Sigmoid colon (tissue), 7 donors: ENCODE measurements around the gene TWNK. TPM values are rescaled to one million over a fixed set of nuclear protein-coding genes. Genes with fewer than 3 reads are reported as not detected.

Source experiments
- DNase-seq: peaks from one replicate; pipeline ENCODE4 v3.0.0-alpha.2; 2019
- H3K27ac ChIP-seq, 4 donors: fragments of 200-600 bp; sonication (generic); one replicate each; pipeline ENCODE4 v1.5.1; 2016 to 2019; ENCODE audit warnings: mild to moderate bottlenecking in 1 of 4
- H3K27me3 ChIP-seq, 3 donors: fragments of 200-600 bp; sonication (generic); one replicate each; pipeline ENCODE4 v1.5.1; 2019; ENCODE audit warnings: mild to moderate bottlenecking in 1 of 3
- H3K36me3 ChIP-seq, 4 donors: fragments of 200-600 bp; sonication (generic); one replicate each; pipeline ENCODE4 v1.5.1; 2016 to 2019
- H3K4me1 ChIP-seq, 4 donors: fragments of 200-600 bp; sonication (generic); one replicate each; pipeline ENCODE4 v1.5.1; 2017 to 2019
- H3K4me3 ChIP-seq, 4 donors: fragments of 200-600 bp; sonication (generic); one replicate each; pipeline ENCODE4 v1.5.1; 2017 to 2019; ENCODE audit warnings: mild to moderate bottlenecking in 2 of 4, moderate library complexity in 1 of 4
- H3K9me3 ChIP-seq, 4 donors: fragments of 200-600 bp in 3 of 4; sonication (generic) in 3 of 4; one replicate each; pipeline versions ENCODE4 v1.5.1 to v1.6.1; 2013 to 2019
- CTCF ChIP-seq, 4 experiments: fragments of 450-650 bp in 3 of 4; fragments of 200-600 bp in 1 of 4; IDR thresholded peaks; one replicate each; pipeline ENCODE4 v1.5.1; 2016 to 2019; ENCODE audit warnings: antibody characterized with exemption in 4 of 4, mild to moderate bottlenecking in 3 of 4, moderate library complexity in 2 of 4
- EP300 ChIP-seq, 4 donors: sonication (generic); formaldehyde crosslinking; IDR thresholded peaks; one replicate each; pipeline ENCODE4 v1.6.1; 2017; ENCODE audit warnings: antibody characterized with exemption in 4 of 4
- POLR2A ChIP-seq, 2 donors: fragments of 450-650 bp; IDR thresholded peaks; one replicate each; pipeline ENCODE4 v1.6.1; 2016; ENCODE audit warnings: antibody characterized with exemption in 2 of 2, mild to moderate bottlenecking in 2 of 2, moderate library complexity in 2 of 2
- POLR2AphosphoS5 ChIP-seq, 4 donors: sonication (generic); formaldehyde crosslinking; IDR thresholded peaks; one replicate each; pipeline ENCODE4 v1.6.1; 2017; ENCODE audit warnings: antibody characterized with exemption in 4 of 4
- WGBS, 2 donors: extraction: QIAGEN DNeasy Blood & Tissue Kit; methylation state at CpG; one replicate each; pipeline ENCODE4 v1.1.7; 2013; 5-methylcytosine and 5-hydroxymethylcytosine counted together
- intact Hi-C: fragments of 100-400 bp; cut with DNase I; formaldehyde crosslinking; loops from one replicate; pipeline ENCODE4 v1.15.1; 2023
- polyA plus RNA-seq, 3 donors: library from polyadenylated mRNA; stranded (reverse); fragments of 200-250 nt; gene quantifications; one replicate each; pipeline ENCODE4 v1.2.3, GENCODE V29; 2013
- total RNA-seq, 4 donors: library from RNA; depleted of rRNA; stranded (reverse); fragments of >200 nt; gene quantifications; one replicate each; pipeline ENCODE4 v1.1.0, GENCODE V29; 2016
- donor health status: healthy with polysubstance abuse.
- donor health status: Bipolar disorder and iron deficiency.
- donor health status: healthy.

TWNK gene
- total and polyA plus RNA-seq, 7 donors, result 2.4 to 9.0 (median 3.9) TPM

- Histone ChIP-seq H3K36me3 (peaks cover 10 to 100% (median 77%) of the 10 kb centered on the region in 4 donors), H3K27me3 (no peaks in the 10 kb centered on the region), H3K27ac (no peak overlapping the region), H3K4me1 (no peaks in the 10 kb centered on the region), H3K9me3 (no peaks in the 10 kb centered on the region), H3K4me3 (no peak overlapping the region)
- intact Hi-C loops, result no loop called here
- TF ChIP-seq EP300 (IDR thresholded peaks at IDR 0.05) (no peak), POLR2AphosphoS5 (IDR thresholded peaks at IDR 0.05) (no peak), CTCF (IDR thresholded peaks at IDR 0.05) (no peak), POLR2A (IDR thresholded peaks at IDR 0.05) (no peak)
- no peak for DNase-seq
These were observed 41.6 kb upstream of the TWNK start for GRCh38 chr10:100945754-100946153.

GRCh38 chr10:100948916-100949315, 38.4 kb upstream of the TWNK start:
- Histone ChIP-seq H3K27me3 (no peaks in the 10 kb centered on the region), H3K36me3 (peaks cover 26 to 100% (median 66%) of the 10 kb centered on the region in 4 donors)

GRCh38 chr10:100960251-100960650, 27.1 kb upstream of the TWNK start:
- TF ChIP-seq CTCF (IDR thresholded peaks at IDR 0.05) (no peak), POLR2AphosphoS5 (IDR thresholded peaks at IDR 0.05) (no peak), POLR2A (IDR thresholded peaks at IDR 0.05) (no peak), EP300 (IDR thresholded peaks at IDR 0.05) (no peak)
- Histone ChIP-seq H3K27ac (no peak overlapping the region), H3K9me3 (no peaks in the 10 kb centered on the region), H3K36me3 (peaks cover 0 to 96% (median 23%) of the 10 kb centered on the region in 4 donors), H3K4me1 (no peaks in the 10 kb centered on the region), H3K4me3 (no peak overlapping the region), H3K27me3 (no peaks in the 10 kb centered on the region)
- intact Hi-C loops, result loop anchor here (5.0 kb wide), 1 partner anchor 33 kb away; no protein-coding TSS in a partner anchor
- no peak for DNase-seq

More at GRCh38 chr10:100948916-100949315, 38.4 kb upstream of the TWNK start:
- TF ChIP-seq POLR2A (IDR thresholded peaks at IDR 0.05), result no peak
- TF ChIP-seq EP300 (IDR thresholded peaks at IDR 0.05), result no peak
- TF ChIP-seq CTCF (IDR thresholded peaks at IDR 0.05), result no peak
- TF ChIP-seq POLR2AphosphoS5 (IDR thresholded peaks at IDR 0.05), result no peak
- no peak overlapping the region for H3K27ac ChIP-seq
- no peaks in the 10 kb centered on the region for H3K9me3 ChIP-seq
- no peak for DNase-seq
- WGBS, 2 donors, result 94 to 96% methylated on average over 3 of the region's 3 CpGs
- intact Hi-C loops, result no loop called here
- no peaks in the 10 kb centered on the region for H3K4me1 ChIP-seq
- H3K4me3 ChIP-seq, result no peak overlapping the region

GRCh38 chr10:100962351-100963080, 24.8 kb upstream of the TWNK start:
- Histone ChIP-seq H3K27me3 (no peaks in the 10 kb centered on the region), H3K9me3 (no peaks in the 10 kb centered on the region), H3K4me1 (no peaks in the 10 kb centered on the region), H3K27ac (no peak overlapping the region), H3K4me3 (no peak overlapping the region), H3K36me3 (peaks cover 0 to 80% (median 15%) of the 10 kb centered on the region in 4 donors)
- no peak for TF ChIP-seq EP300 (IDR thresholded peaks at IDR 0.05)
- TF ChIP-seq CTCF (IDR thresholded peaks at IDR 0.05), result no peak
- TF ChIP-seq POLR2AphosphoS5 (IDR thresholded peaks at IDR 0.05), result no peak
- no peak for TF ChIP-seq POLR2A (IDR thresholded peaks at IDR 0.05)
- DNase-seq, result no peak
- intact Hi-C loops, result loop anchor here (5.0 kb wide), 1 partner anchor 35 kb away; no protein-coding TSS in a partner anchor
- 84 to 86% methylated on average over 4 of the region's 4 CpGs for WGBS, 2 donors
